ENCODE data around the gene HPCAL1. TPM values are rescaled to one million over a fixed set of nuclear protein-coding genes. Genes with fewer than 3 reads are reported as not detected.
"Not testable (repeated sequence)": the region's sequence is repeated elsewhere in the genome, so short reads cannot be mapped to it uniquely, and the experiment has no call there.

The HPCAL1 gene
- total and polyA plus RNA-seq, 2 donors (not counting 3 experiments of a cell fraction or from before 2014, with no cell fraction given) = 56.5 to 77.4 TPM

DNA sequence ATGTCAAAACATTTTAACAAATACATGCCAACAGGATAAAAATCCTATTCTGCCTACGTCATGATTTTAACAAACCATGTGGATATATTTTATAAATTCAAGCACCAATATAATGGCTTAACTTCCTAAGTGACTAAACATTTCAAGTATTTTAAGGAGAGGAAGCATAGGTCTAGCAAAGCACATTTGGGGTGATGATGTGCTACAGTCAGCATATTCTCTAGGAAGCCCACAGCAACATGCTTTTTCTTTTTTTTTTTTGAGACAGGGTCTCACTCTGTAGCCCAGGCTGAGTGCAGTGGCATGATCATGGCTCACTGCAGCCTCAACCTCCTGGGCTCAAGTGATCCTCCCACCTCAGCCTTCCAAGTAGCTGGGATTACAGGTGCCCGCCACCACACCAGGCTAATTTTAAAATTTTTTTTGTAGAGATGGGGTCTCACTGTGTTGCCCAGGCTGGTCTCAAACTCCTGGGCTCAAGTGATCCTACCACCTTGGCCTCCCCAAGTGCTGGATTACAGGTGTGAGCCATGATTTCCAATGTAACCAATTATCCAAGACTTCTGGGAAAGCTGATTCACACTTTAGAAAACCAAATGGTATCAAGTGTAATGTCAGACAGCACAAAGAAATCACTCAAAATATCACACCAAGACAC is 139.9 kb downstream of the HPCAL1 start:
- H3K9me1 ChIP-seq (replicated peaks; ENCODE audit: control insufficient read depth, extremely low read depth, insufficient read depth, low read length); H3K4me3 ChIP-seq (replicated peaks in 1 of 3; ENCODE audit: insufficient read depth in 1 of 3, low read depth in 1 of 3, low read length in 3 of 3); intact Hi-C loops (cut with micrococcal nuclease); BruUV-seq (replicated peaks); H4K20me1 ChIP-seq (replicated peaks; ENCODE audit: control insufficient read depth, extremely low read depth, insufficient read depth, low read length); H3K4me2 ChIP-seq (ENCODE audit: insufficient read depth, low read length); H3K9me3 ChIP-seq (replicated peaks; ENCODE audit: control insufficient read depth, insufficient read depth, low read length); H3K9ac ChIP-seq (replicated peaks; ENCODE audit: extremely low read depth, insufficient read depth, low read length); FAIRE-seq; H3K27ac ChIP-seq (ENCODE audit: insufficient read depth, low read depth, low read length); dilution Hi-C loops (cut with MboI; ENCODE audit: extremely low pct_ligation_motif_present, low sequenced_read_pairs); H2AFZ ChIP-seq (ENCODE audit: low read depth, low read length); DNase-seq (ENCODE audit: low read depth, low spot score); H3K27me3 ChIP-seq (ENCODE audit: control insufficient read depth in 2 of 2, insufficient read depth in 2 of 2, low read length in 2 of 2); POLR2A ChIA-PET: not testable (repeated sequence)
- Histone ChIP-seq H3K79me2 (ENCODE audit: control insufficient read depth, insufficient read depth, low read length) (peaks cover 37% of the 10 kb centered on the region), H3K36me3 (ENCODE audit: control insufficient read depth in 2 of 2, extremely low read depth in 1 of 2, insufficient read depth in 2 of 2, low read length in 2 of 2) (peaks cover 23 to 28% of the 10 kb centered on the region in 2 experiments), H3K4me1 (ENCODE audit: control insufficient read depth, extremely low read depth, insufficient read depth, low read length) (peaks cover 18% of the 10 kb centered on the region)
- CTCF ChIA-PET = interaction anchor here (1.4 kb wide), 1 partner anchor 217 kb away, joined by 3 read pairs; no protein-coding TSS in a partner anchor

GRCh38 chr2:10444463-10444862 is 141.8 kb downstream of the HPCAL1 start:
- intact Hi-C loops (cut with micrococcal nuclease) = no loop called here
- POLR2A ChIA-PET = no interaction called here
- Histone ChIP-seq H3K36me3 (ENCODE audit: control insufficient read depth in 2 of 2, extremely low read depth in 1 of 2, insufficient read depth in 2 of 2, low read length in 2 of 2) (peaks cover 20 to 28% of the 10 kb centered on the region in 2 experiments), H3K4me1 (ENCODE audit: control insufficient read depth, extremely low read depth, insufficient read depth, low read length) (peaks cover 26% of the 10 kb centered on the region), H3K27ac (ENCODE audit: insufficient read depth, low read depth, low read length) (no peak overlapping the region), H2AFZ (ENCODE audit: low read depth, low read length) (no peak overlapping the region), H3K4me3 (replicated peaks in 1 of 3; ENCODE audit: insufficient read depth in 1 of 3, low read depth in 1 of 3, low read length in 3 of 3) (no peak overlapping the region), H4K20me1 (replicated peaks; ENCODE audit: control insufficient read depth, extremely low read depth, insufficient read depth, low read length) (peaks cover 2% of the 10 kb centered on the region), H3K9me3 (replicated peaks; ENCODE audit: control insufficient read depth, insufficient read depth, low read length) (no peaks in the 10 kb centered on the region), H3K27me3 (ENCODE audit: control insufficient read depth in 2 of 2, insufficient read depth in 2 of 2, low read length in 2 of 2) (no peaks in the 10 kb centered on the region), H3K9ac (replicated peaks; ENCODE audit: extremely low read depth, insufficient read depth, low read length) (no peak overlapping the region), H3K4me2 (ENCODE audit: insufficient read depth, low read length) (no peak overlapping the region), H3K79me2 (ENCODE audit: control insufficient read depth, insufficient read depth, low read length) (peaks cover 42% of the 10 kb centered on the region), H3K9me1 (replicated peaks; ENCODE audit: control insufficient read depth, extremely low read depth, insufficient read depth, low read length) (no peaks in the 10 kb centered on the region)
- dilution Hi-C loops (cut with MboI; ENCODE audit: extremely low pct_ligation_motif_present, low sequenced_read_pairs) = no loop called here
- TF ChIP-seq MYC (IDR thresholded peaks at IDR 0.05; ENCODE audit: low read depth, low read length) = no peak
- TF ChIP-seq FOS (IDR thresholded peaks at IDR 0.05; ENCODE audit: borderline replicate concordance, insufficient read depth, low read length) = no peak
- DNase-seq (ENCODE audit: low read depth, low spot score) (no peak), FAIRE-seq (no peak)
- CTCF ChIA-PET = interaction anchor here (1.5 to 7.4 kb wide), 3 partner anchors 9 to 371 kb away, joined by 5 to 52 read pairs (median 10); no protein-coding TSS in a partner anchor
- BruUV-seq (replicated peaks) = no TSS peak

Data from endothelial cell of umbilical vein (primary cell).